HG03457 (cell line): ENCODE data around the gene RNF141.

ENCODE experiments used
- ATAC-seq: cut with Tn5 transposase; IDR thresholded peaks from one replicate; pipeline ENCODE4 v1.9.1; 2021; ENCODE audit warnings: moderate number of reproducible peaks; ENCODE audit not compliant: unreplicated experiment

RNF141 gene

GRCh38 chr11:10540915-10541560, at the start of gene RNF141:
RNF141 (minus strand) TSS chr11:10541187; CDS start chr11:10534158, 7,029 bp downstream.
- peak; percentile 97 for ATAC-seq

- no peak for ATAC-seq
Measured at GRCh38 chr11:10590218-10590915, 49.4 kb upstream of the RNF141 start.

GRCh38 chr11:10588904-10589303, 47.9 kb upstream of the RNF141 start:
- no peak for ATAC-seq

GRCh38 chr11:10587995-10588394, 47.0 kb upstream of the RNF141 start:
- ATAC-seq, result no peak

GRCh38 chr11:10587388-10587787, 46.4 kb upstream of the RNF141 start:
- ATAC-seq, result no peak

GRCh38 chr11:10584071-10584501, 43.1 kb upstream of the RNF141 start:
- ATAC-seq, result no peak

GRCh38 chr11:10581481-10582019, 40.6 kb upstream of the RNF141 start:
- no peak for ATAC-seq

- no peak for ATAC-seq
Measured at GRCh38 chr11:10580623-10581022, 39.6 kb upstream of the RNF141 start.

GRCh38 chr11:10579700-10580099, 38.7 kb upstream of the RNF141 start:
- ATAC-seq, result no peak

GRCh38 chr11:10576035-10576398, 35.0 kb upstream of the RNF141 start:
- ATAC-seq, result no peak

- ATAC-seq, result no peak
Measured at GRCh38 chr11:10575346-10576034, 34.5 kb upstream of the RNF141 start.

GRCh38 chr11:10573556-10573955, 32.6 kb upstream of the RNF141 start:
- no peak for ATAC-seq

- no peak for ATAC-seq
Measured at GRCh38 chr11:10573028-10573427, 32.0 kb upstream of the RNF141 start.

GRCh38 chr11:10572533-10572932, 31.5 kb upstream of the RNF141 start:
- no peak for ATAC-seq

- ATAC-seq, result no peak
Measured at GRCh38 chr11:10568486-10568941, 27.5 kb upstream of the RNF141 start, which contains the start of gene LYVE1. LYVE1 (minus strand) TSS chr11:10568665; CDS start chr11:10568532, 133 bp downstream.

- ATAC-seq, result no peak
Measured at GRCh38 chr11:10567446-10567845, 26.5 kb upstream of the RNF141 start.

- ATAC-seq, result no peak
Measured at GRCh38 chr11:10566257-10566957, 25.4 kb upstream of the RNF141 start.

GRCh38 chr11:10565493-10565892, 24.5 kb upstream of the RNF141 start:
- no peak for ATAC-seq

GRCh38 chr11:10564696-10565318, 23.8 kb upstream of the RNF141 start:
- ATAC-seq, result no peak

GRCh38 chr11:10564030-10564429, 23.0 kb upstream of the RNF141 start:
- ATAC-seq, result no peak
